Kidney tubule cell (primary cell): ENCODE data around the gene HEG1.
A peak's percentile ranks its signal among the peaks of the same experiment; 100 is the strongest.

Source experiments
- DNase-seq: peaks from one replicate; pipeline ENCODE4 v3.0.0-alpha.2; 2018; ENCODE audit warnings: low spot score

HEG1 gene

GRCh38 chr3:125045194-125045593 lies 10.6 kb downstream of the HEG1 start:
- no peak for DNase-seq

DNA sequence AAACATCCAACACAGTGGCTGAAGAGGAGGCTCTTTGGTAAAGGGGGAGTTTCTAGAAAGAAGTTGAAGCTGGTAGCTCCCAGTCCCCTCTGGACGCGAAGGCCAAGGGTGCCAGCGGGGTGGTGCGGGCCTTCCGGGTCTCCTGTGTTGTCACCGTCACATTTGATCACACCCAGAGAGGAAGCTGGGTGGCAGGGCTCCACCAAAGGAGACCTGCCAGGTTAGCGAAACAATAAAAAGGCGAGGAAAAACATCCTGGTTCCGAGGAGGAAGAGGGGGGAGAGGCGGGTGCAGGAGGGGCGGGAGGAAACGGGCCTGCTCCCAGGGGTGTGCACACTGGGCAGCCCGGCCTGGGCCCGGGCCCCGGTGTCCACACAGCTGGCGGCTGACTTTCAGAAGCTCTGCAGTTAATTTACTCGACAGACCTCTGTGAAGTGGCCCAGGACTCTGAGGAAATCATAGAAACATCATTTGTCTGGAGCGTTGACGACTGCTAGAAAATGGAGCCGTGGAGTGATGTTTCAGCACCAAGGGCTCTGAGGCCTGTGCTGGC lies 12.1 kb downstream of the HEG1 start:
- DNase-seq: no peak

- no peak for DNase-seq
These were observed 12.9 kb downstream of the HEG1 start for GRCh38 chr3:125042725-125043406.

DNA sequence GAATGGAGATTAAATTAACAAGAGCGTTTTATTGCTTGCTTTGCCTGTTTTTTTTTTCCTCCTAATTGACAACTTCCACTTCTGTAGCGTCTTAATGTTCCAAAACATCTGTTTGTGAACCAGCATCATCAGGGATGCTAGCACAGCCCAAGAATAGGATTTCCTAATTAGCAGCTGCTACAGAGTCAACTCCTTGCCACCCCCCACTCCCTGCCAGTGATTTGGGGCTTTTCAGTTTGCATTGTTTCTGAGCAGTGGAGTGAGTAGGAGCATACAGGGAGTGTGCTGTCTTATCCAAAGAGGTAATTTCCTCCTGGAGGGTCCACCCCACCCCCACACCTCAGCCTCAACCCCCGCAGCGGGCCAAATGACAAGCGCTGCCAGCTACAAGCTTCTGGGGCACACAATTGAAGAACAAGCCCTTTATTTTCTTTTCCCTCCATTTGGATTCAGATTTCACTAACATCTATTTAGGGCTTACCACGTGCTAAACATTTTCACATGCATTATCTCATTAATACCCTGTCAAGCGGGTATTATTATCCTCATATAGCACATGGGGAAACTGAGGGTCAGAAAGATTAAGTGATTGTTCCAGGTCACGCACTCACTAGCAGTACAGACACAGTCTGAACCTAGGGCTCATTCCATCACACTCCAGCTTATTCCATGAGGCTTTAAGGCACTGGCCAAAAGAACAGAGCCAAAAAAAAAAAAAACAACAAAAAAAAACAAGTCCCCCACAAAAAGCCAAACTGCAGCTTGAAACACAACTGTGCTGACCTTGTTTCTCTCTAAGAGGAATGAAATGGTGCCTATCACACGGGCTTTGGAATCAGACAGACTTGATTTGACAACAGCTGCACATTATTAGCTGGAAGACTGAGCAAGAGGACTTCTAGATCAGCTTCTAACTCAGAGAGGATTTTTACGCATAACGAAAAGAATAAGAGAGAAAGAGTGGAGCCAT lies 16.4 kb downstream of the HEG1 start:
- DNase-seq: no peak

DNA sequence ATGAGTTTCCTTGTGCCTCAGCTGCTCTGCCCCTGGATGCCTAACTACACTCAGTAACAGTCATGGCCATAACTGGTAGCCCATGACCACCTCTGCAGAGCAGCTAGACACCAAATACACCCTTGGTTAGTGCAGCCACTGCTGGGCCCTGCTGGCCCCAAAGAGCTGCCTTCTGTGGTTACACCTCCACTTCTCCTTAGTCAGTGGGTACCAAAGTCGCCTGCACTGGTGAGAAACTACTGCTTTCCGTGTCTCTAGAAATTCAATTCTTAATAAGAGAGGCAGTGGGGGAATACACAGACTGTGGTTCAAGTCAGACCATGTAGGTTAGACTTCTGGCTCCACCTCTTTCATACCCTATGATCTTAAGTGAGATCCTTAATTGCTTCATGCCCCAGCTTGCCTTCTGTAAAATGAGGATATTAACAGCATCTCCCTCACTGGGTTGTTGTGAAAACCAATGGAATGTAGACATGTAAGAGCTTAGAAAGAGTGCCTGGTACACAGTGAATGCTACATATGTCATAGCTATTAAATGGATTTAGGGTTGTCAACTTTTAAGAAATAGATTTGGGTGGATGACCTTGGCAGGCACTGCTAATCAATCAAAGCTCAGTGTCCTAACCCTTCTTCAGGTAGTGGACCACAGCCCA lies 18.2 kb downstream of the HEG1 start:
- peak; percentile 47 for DNase-seq

GRCh38 chr3:125035217-125035616 lies 20.6 kb downstream of the HEG1 start:
- DNase-seq: no peak

DNA sequence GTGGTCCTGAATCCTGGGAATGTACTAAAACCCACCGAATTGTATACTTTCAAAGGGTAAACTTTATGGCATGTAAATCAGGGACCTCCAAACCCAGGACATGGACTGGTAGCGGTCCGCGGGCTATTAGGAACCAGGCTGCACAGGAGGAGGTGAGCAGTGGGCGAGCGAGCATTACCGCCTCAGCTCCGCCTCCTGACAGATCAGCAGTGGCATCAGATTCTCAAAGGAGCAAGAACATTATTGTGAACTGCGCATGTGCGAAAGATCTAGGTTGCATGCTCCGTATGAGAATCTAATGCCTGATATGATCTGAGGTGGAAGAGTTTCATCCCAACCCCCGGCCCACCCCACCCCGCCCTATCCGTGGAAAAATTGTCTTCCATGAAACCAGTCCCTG lies 22.2 kb downstream of the HEG1 start:
- no peak for DNase-seq

DNA sequence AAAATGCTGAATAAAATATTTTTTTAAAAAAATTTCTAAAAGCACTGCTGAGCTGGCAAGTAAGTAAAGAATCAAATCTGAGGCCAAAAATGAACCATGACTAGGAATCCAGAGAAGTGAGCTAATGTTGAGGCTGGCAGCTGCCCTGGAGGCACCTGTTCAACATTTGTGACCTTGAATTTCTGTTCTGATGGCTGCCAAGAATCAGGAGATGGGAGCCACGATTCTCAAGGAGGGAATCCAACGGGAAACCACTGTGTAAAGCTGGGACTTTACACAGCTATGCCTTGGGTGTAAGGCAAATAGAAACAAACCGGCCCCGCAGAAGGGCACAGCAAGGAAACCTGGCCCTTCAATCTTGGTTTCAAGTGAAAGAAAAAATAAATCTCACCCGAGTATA lies 22.7 kb downstream of the HEG1 start:
- DNase-seq: no peak

DNA sequence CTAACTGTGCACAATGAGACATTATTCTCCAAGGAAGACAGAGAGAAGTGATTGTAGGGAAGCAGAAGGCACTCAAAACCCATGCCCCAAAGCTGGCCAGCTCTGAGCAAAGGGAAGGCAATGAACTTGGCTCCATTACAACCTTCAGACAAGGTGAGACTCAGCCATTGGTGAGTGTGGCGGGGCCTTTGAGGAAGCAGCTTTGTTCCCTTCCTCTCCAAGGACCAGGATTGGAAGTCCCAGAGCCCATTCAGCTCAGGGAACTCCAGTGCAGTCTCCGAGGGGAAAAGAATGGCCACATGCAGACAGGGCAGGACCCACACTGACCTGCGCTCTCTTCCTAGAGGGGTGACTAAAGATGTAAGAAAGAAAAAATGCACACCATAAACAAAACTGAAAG lies 23.1 kb downstream of the HEG1 start:
- DNase-seq: no peak

GRCh38 chr3:125032100-125032643 lies 23.6 kb downstream of the HEG1 start:
- DNase-seq: peak; percentile 95

GRCh38 chr3:125031544-125031943 lies 24.3 kb downstream of the HEG1 start:
- no peak for DNase-seq

DNA sequence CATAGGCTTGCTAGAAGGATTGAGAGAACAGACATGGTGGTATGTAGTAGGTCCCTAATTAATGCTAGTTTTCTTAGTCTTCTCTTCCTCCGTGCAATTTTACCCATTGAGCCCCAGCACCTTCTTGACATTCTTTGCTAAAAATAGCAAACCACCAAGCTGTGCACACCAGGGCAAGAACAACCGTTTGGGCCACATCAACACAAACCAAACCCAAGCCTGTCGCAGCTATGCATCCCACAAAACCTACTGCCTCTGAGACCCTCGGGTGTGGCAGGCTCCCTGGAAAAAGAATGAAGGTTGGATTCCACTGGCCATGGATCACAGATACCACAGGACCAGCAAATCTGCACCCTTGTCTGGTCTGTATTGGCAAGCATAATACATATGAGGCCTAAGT lies 27.1 kb downstream of the HEG1 start:
- no peak for DNase-seq

DNA sequence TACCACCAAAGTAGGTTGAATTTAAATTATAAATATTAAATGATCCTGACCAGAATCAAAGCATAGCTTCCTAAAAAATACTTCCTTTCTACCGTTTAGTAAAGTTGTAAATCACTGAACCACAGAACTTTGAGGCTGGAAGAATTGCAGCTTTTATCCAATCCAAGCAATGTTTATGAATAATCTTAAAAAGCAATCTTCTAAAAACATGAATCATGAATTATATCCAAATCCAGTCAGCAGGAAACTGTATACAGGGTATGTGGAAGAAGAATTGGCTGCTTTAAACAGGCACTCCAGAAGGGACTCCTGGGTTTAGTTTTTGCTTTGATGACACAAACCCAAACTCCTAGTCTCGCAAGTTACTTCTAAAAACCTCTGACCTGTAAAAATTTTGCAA lies 30.2 kb downstream of the HEG1 start:
- DNase-seq: no peak

GRCh38 chr3:125024817-125025216 lies 31.0 kb downstream of the HEG1 start:
- DNase-seq: no peak

DNA sequence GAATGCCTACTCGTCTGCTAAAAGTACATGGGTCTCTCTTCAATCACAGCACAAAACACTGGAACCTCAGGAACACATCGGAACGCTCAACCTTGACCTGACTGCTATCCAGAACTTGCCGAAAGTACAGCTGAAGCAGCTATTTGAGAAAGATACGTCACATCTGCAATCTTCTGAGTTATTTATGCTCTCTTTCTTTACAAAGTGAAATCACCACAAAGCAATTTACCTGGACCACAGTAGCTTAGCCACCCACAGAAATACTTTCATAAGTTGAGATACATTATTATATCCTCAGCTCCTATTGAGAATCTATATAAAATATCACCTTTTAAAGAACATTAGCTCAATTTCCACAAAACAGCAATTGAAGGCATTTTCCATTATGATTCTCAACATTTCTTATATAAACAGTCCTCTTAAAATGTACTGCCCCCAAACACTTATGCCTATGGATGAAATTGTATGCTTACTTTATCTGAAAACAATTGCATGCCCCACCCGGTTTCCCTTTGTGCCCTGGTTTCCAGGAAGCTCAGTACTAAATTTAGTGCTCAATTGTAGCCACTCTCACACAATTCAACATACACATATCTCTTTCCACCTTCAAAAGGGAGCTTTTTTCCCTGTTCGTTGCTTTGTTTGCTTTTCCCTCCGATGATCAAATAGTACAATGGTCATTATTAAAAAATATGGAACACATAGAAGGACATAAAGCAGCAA lies 31.8 kb downstream of the HEG1 start:
- no peak for DNase-seq

DNA sequence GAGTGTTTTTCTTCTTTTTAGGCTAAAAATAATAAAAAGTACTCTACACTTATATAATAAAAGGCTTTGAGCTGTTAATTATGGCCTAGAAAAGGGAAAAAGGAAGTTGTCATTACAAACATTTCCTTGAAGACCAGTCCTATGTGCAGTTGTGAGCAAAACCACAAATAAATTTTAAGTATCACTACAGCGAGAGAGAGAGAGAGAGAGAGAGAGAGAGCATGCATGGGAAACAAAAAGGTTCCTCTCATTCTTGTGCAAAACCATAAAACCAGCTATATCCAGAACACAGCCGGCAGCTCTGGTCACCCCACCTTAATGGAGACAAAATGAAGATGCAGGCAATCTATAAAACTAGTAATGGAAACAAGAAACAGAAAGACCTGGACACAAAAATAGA lies 33.6 kb downstream of the HEG1 start:
- DNase-seq: no peak

DNA sequence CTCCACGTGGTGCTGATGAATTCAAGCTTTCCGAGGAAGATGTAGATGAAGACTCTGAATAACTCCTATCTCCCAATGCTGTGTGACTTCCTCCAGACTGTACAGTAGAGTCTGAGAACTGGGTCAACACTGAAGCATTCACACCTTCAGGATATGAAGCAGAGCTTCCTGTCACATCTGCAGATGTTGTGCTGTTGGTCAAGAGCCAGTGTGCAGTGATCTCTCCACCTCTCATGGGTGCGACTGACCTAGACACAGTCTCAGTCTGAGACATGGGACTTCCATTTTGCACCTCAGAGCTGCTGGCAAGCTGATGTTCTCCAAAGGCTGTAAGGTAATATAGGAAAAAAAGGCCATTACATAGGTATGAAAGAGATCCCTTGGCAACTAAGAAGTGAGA lies 36.5 kb downstream of the HEG1 start:
- no peak for DNase-seq

- DNase-seq: no peak
These were observed 38.4 kb downstream of the HEG1 start for GRCh38 chr3:125017406-125017805.

DNA sequence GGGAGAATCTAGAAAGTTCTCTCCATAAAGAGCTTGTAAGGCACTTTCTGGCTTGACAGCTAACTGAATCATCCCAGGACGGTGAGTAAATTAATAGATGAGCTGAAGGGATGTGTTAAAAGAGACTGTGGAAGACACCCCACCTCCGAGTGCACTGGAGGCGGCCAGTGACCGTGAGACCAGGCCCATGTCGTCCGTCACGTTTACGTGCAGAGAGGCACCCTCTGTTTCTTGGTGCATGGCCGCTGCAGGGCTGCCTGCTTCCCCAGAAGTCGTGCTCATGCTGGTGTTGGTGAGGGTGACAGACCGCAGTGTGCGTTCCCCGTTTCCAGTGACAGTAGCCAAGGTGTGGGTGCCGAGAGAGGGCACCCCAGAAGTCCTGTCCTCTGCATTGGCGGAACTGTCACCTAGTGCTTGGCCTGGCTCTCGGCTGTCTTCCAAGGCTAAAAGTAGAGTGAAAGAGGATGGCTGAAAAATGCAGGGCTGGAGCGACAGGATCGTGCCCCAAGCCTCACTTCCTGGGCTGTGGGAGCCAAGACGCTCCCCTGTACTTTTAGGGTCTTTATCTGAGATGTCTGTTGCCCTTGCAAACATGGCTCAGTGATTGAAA lies 41.1 kb downstream of the HEG1 start:
- DNase-seq: no peak

DNA sequence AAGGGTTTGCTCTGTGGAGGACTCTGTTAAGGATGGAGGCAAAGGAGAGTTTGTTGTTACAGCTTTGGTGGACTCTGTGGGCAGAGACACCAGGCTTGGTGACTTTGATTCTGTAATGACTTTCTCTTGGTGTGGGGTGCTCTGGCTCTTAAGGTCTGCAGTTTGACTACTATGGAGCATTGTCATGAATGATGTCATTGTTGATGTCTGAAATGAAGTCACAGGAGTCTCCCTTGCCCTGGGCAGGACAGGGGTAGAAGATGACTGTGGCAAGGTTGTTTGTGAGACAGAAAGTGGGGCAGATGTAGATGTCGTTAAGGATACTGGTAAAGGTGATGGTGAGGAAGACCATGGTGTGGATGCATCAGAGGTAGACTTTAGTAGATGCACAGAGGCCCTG lies 42.7 kb downstream of the HEG1 start:
- DNase-seq: no peak

GRCh38 chr3:125011941-125012340 lies 43.9 kb downstream of the HEG1 start:
- no peak for DNase-seq
